HepG2 (cell line): ENCODE measurements around the gene PIAS1. TPM values are rescaled to one million over a fixed set of nuclear protein-coding genes. Genes with fewer than 3 reads are reported as not detected.

Experiments
- ATAC-seq: fragments of 200-7000 bp; cut with Tn5 transposase; 3 replicates; pipeline ENCODE4 v1.9.1; 2020; ENCODE audit warnings: mild to moderate bottlenecking, moderate library complexity
- BruUV-seq: library from RNA; stranded (reverse); fragments of 400-500 nt; replicated peaks from 2 replicates; lab custom pipeline; 2021; lab: Mats Ljungman, UMichigan
- CTCF ChIA-PET: fragments of 300-600 bp; formaldehyde crosslinking; extraction: SDS; loops from one replicate; lab custom pipeline; 2021; ENCODE audit warnings: low total read pairs, inconsistent platforms, low intra/inter-chr PET ratio; lab: Yijun Ruan, JAX
- POLR2A ChIA-PET: fragments of 350-600 bp; sonication (Branson Sonifier 250); formaldehyde crosslinking; loops from one replicate; lab custom pipeline; 2020; ENCODE audit warnings: antibody characterized with exemption, inconsistent platforms; lab: Yijun Ruan, JAX
- DNase-seq: peaks from one replicate; pipeline ENCODE4 v3.0.0-alpha.2; 2015; ENCODE audit warnings: low spot score
- FAIRE-seq: peaks from 3 replicates; lab custom pipeline; 2011; peaks lifted over from hg19 to GRCh38; lab: Jason Lieb, UNC
- H2AFZ ChIP-seq: one replicate; pipeline ENCODE4 v1.6.1; 2011; ENCODE audit warnings: low read length, inconsistent platforms
- H3K27ac ChIP-seq: fragments of 300-600 bp; 3 replicates; pipeline ENCODE4 v1.8.0; 2011; ENCODE audit warnings: mixed run types, mild to moderate bottlenecking, mixed read lengths, low read length, inconsistent platforms; ENCODE audit not compliant: insufficient read depth; ENCODE audit errors: extremely low read length
- H3K27me3 ChIP-seq, 2 experiments: fragments of 200-600 bp in 1 of 2; 2 replicates in 1 of 2; 3 replicates in 1 of 2; pipeline versions ENCODE4 v1.6.0 to v1.8.0; 2011; ENCODE audit warnings: low read length in 2 of 2, mild to moderate bottlenecking in 2 of 2, moderate library complexity in 2 of 2, inconsistent platforms in 1 of 2; ENCODE audit not compliant: insufficient read depth in 2 of 2, control insufficient read depth in 1 of 2
- H3K36me3 ChIP-seq, 2 experiments: fragments of 200-600 bp in 1 of 2; replicated peaks in 1 of 2; 2 replicates in 1 of 2; 3 replicates in 1 of 2; pipeline versions ENCODE4 v1.5.1 to v1.8.0; 2011; ENCODE audit warnings: low read length in 2 of 2, inconsistent platforms in 1 of 2; ENCODE audit not compliant: insufficient read depth in 2 of 2, control insufficient read depth in 1 of 2
- H3K4me1 ChIP-seq: 2 replicates; pipeline ENCODE4 v1.5.1; 2012; ENCODE audit warnings: low read length, inconsistent platforms; ENCODE audit not compliant: insufficient read depth
- H3K4me2 ChIP-seq: 2 replicates; pipeline ENCODE4 v1.6.0; 2011; ENCODE audit warnings: low read depth, low read length, inconsistent platforms
- H3K4me3 ChIP-seq, 3 experiments: fragments of 200-600 bp in 1 of 3; sonication (generic), shearing (Covaris generic) in 1 of 3; replicated peaks in 1 of 3; 2 replicates each; pipeline ENCODE4 v1.5.1; 2011 to 2016; ENCODE audit warnings: low read length in 3 of 3, inconsistent platforms in 2 of 3, low read depth in 2 of 3, mild to moderate bottlenecking in 2 of 3, control low read depth in 1 of 3, mixed read lengths in 1 of 3; ENCODE audit not compliant: insufficient read depth in 1 of 3
- H3K79me2 ChIP-seq: one replicate; pipeline ENCODE4 v1.6.1; 2011; ENCODE audit warnings: low read length, inconsistent platforms; ENCODE audit not compliant: insufficient read depth
- H3K9ac ChIP-seq: 2 replicates; pipeline ENCODE4 v1.6.0; 2011; ENCODE audit warnings: mild to moderate bottlenecking, low read depth, low read length, inconsistent platforms; ENCODE audit not compliant: insufficient read depth
- H3K9me3 ChIP-seq: 2 replicates; pipeline ENCODE4 v1.5.1; 2012; ENCODE audit warnings: mild to moderate bottlenecking, low read length
- H4K20me1 ChIP-seq: 2 replicates; pipeline ENCODE4 v1.6.0; 2011; ENCODE audit warnings: inconsistent platforms, mild to moderate bottlenecking, low read length, moderate library complexity; ENCODE audit not compliant: insufficient read depth
- ARNTL ChIP-seq: sonication (generic); formaldehyde crosslinking; IDR thresholded peaks from 2 replicates; pipeline ENCODE4 v1.4.0; 2020; ENCODE audit warnings: mild to moderate bottlenecking, missing genetic modification reagents
- ATAD3A ChIP-seq: sonication (generic); formaldehyde crosslinking; IDR thresholded peaks from 2 replicates; pipeline ENCODE4 v1.4.0; 2020; ENCODE audit warnings: missing genetic modification reagents
- BCL6 ChIP-seq: IDR thresholded peaks from 2 replicates; pipeline ENCODE4 v1.6.1; 2016; ENCODE audit warnings: missing genetic modification reagents, missing compliant biosample characterization
- EHMT2 ChIP-seq: fragments of 200-600 bp; sonication (generic); IDR thresholded peaks from 2 replicates; pipeline ENCODE4 v1.7.0; 2017; ENCODE audit warnings: antibody characterized with exemption, low read depth, low read length, borderline replicate concordance
- NR2C2 ChIP-seq: sonication (generic); formaldehyde crosslinking; IDR thresholded peaks from 2 replicates; pipeline ENCODE4 v1.4.0; 2020; ENCODE audit warnings: missing genetic modification reagents, mild to moderate bottlenecking, moderate library complexity, borderline replicate concordance
- POLR2G ChIP-seq: fragments of 200-400 bp; formaldehyde crosslinking; IDR thresholded peaks from 2 replicates; pipeline ENCODE4 v1.6.1; 2018; ENCODE audit warnings: mild to moderate bottlenecking, low read depth, low read length, moderate library complexity
- SIX4 ChIP-seq: sonication (generic); formaldehyde crosslinking; IDR thresholded peaks from 2 replicates; pipeline ENCODE4 v1.4.0; 2020; ENCODE audit warnings: missing genetic modification reagents
- SP140L ChIP-seq: sonication (generic); formaldehyde crosslinking; IDR thresholded peaks from 2 replicates; pipeline ENCODE4 v1.4.0; 2020; ENCODE audit warnings: missing genetic modification reagents, borderline replicate concordance
- SPEN ChIP-seq: sonication (generic); formaldehyde crosslinking; IDR thresholded peaks from 2 replicates; pipeline ENCODE4 v1.5.1; 2020; ENCODE audit warnings: low read depth, mild to moderate bottlenecking, missing genetic modification reagents
- ZNF180 ChIP-seq: sonication (generic); formaldehyde crosslinking; IDR thresholded peaks from 2 replicates; pipeline ENCODE4 v1.4.0; 2020; ENCODE audit warnings: low read depth, missing genetic modification reagents, borderline replicate concordance
- ZNF343 ChIP-seq: sonication (generic); formaldehyde crosslinking; IDR thresholded peaks from 2 replicates; pipeline ENCODE4 v1.4.0; 2020; ENCODE audit warnings: mild to moderate bottlenecking, missing genetic modification reagents
- ZNF550 ChIP-seq: sonication (generic); formaldehyde crosslinking; IDR thresholded peaks from 2 replicates; pipeline ENCODE4 v1.4.0; 2020; ENCODE audit warnings: mild to moderate bottlenecking, missing genetic modification reagents, borderline replicate concordance
- WGBS: methylation state at CpG from one replicate; pipeline ENCODE4 v1.1.6; 2017; ENCODE audit warnings: low lambda C conversion rate; 5-methylcytosine and 5-hydroxymethylcytosine counted together
- in situ Hi-C: cut with HindIII; loops from 2 replicates; pipeline ENCODE4 v1.10.0; 2017; ENCODE audit warnings: low pct_unique_long_range_greater_than_20kb; ENCODE audit not compliant: extremely low pct_ligation_motif_present
- intact Hi-C: fragments of 100-400 bp; cut with micrococcal nuclease; formaldehyde crosslinking; loops from one replicate; pipeline ENCODE4 v1.10.0; 2022; ENCODE audit not compliant: unreplicated experiment
- polyA plus RNA-seq, 8 experiments: library from polyadenylated mRNA; depleted of rRNA in 3 of 8; stranded (reverse) in 7 of 8; unstranded in 1 of 8; fragments of >200 nt; fragmentation: Illumina TruSeq in 4 of 8; extraction: Trizol in 4 of 8; gene quantifications; 2 replicates each; pipeline versions ENCODE4 v1.2.1 to v1.2.3, GENCODE V29; 2011 to 2016; ENCODE audit warnings: low read depth in 4 of 8, missing spikeins in 1 of 8, mixed read lengths in 1 of 8; ENCODE audit not compliant: insufficient read depth in 1 of 8
- total RNA-seq, 5 experiments: library from RNA; depleted of rRNA; stranded (reverse); fragments of >200 nt; fragmentation: Illumina TruSeq; extraction: Trizol; gene quantifications; 2 replicates each; pipeline ENCODE4 v1.2.3, GENCODE V29; 2016; ENCODE audit warnings: low read depth in 1 of 5
- TF ChIP-seq, protein P1 (sequence below): fragments of 450-650 bp; IDR thresholded peaks from 2 replicates; pipeline ENCODE4 v1.6.1; 2017
- TF ChIP-seq, protein P2 (sequence below): sonication (generic); formaldehyde crosslinking; IDR thresholded peaks from 2 replicates; pipeline ENCODE4 v1.4.0; 2020; ENCODE audit warnings: missing genetic modification reagents

Gene PIAS1
- total and polyA plus RNA-seq, 2 of the 13 experiments (the other 11 are each of a cell fraction or from before 2014, with no cell fraction given) = 20.7 to 33.7 TPM

DNA sequence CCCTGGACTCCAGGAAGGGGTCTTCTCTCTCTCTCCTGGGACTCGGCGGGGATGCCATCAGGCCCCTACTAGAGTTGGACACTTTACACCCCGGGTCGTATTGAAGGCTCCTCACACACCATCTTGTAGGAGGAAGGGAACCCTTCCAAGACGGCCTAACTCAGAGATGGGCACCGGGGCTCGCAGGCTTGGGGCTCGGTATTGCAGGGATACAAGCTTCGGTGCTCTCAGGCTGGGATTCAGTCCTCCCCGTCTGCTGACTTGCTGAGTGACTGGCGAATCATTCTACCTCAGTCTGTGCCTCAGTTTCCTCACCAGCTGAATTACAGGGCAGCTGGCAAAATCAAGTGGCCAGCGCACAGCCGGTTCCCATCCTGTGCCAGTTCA, 151.4 kb downstream of the PIAS1 start:
- H3K27me3 ChIP-seq = no peaks in the 10 kb centered on the region
- no peak; the same call in 2 of the 3 replicates for ATAC-seq
- no peak overlapping the region for H3K9ac ChIP-seq
- in situ Hi-C loops = no loop called here
- CTCF ChIA-PET = no interaction called here
- H3K9me3 ChIP-seq = no peaks in the 10 kb centered on the region
- TF ChIP-seq NR2C2 (CRISPR knock-in tag) = 0 out of 2 replicates have a peak, but pooled peaks have one; percentile 13
- TF ChIP-seq, protein P1, sequence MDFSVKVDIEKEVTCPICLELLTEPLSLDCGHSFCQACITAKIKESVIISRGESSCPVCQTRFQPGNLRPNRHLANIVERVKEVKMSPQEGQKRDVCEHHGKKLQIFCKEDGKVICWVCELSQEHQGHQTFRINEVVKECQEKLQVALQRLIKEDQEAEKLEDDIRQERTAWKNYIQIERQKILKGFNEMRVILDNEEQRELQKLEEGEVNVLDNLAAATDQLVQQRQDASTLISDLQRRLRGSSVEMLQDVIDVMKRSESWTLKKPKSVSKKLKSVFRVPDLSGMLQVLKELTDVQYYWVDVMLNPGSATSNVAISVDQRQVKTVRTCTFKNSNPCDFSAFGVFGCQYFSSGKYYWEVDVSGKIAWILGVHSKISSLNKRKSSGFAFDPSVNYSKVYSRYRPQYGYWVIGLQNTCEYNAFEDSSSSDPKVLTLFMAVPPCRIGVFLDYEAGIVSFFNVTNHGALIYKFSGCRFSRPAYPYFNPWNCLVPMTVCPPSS = no peak
- TF ChIP-seq SP140L (CRISPR knock-in tag) = no peak
- no peak for TF ChIP-seq BCL6 (CRISPR knock-in tag)
- TF ChIP-seq ZNF550 = no peak
- TF ChIP-seq EHMT2 = no peak
- TF ChIP-seq SIX4 (CRISPR knock-in tag) = no peak
- TF ChIP-seq ATAD3A (CRISPR knock-in tag) = no peak
- TF ChIP-seq ZNF180 (CRISPR knock-in tag) = no peak
- 0 out of 2 replicates have a peak, but pooled peaks have one; percentile 2 for TF ChIP-seq SPEN (CRISPR knock-in tag)
- 0 out of 2 replicates have a peak, but pooled peaks have one; percentile 50 for TF ChIP-seq ZNF343 (CRISPR knock-in tag)
- TF ChIP-seq, protein P2, sequence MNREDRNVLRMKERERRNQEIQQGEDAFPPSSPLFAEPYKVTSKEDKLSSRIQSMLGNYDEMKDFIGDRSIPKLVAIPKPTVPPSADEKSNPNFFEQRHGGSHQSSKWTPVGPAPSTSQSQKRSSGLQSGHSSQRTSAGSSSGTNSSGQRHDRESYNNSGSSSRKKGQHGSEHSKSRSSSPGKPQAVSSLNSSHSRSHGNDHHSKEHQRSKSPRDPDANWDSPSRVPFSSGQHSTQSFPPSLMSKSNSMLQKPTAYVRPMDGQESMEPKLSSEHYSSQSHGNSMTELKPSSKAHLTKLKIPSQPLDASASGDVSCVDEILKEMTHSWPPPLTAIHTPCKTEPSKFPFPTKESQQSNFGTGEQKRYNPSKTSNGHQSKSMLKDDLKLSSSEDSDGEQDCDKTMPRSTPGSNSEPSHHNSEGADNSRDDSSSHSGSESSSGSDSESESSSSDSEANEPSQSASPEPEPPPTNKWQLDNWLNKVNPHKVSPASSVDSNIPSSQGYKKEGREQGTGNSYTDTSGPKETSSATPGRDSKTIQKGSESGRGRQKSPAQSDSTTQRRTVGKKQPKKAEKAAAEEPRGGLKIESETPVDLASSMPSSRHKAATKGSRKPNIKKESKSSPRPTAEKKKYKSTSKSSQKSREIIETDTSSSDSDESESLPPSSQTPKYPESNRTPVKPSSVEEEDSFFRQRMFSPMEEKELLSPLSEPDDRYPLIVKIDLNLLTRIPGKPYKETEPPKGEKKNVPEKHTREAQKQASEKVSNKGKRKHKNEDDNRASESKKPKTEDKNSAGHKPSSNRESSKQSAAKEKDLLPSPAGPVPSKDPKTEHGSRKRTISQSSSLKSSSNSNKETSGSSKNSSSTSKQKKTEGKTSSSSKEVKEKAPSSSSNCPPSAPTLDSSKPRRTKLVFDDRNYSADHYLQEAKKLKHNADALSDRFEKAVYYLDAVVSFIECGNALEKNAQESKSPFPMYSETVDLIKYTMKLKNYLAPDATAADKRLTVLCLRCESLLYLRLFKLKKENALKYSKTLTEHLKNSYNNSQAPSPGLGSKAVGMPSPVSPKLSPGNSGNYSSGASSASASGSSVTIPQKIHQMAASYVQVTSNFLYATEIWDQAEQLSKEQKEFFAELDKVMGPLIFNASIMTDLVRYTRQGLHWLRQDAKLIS (CRISPR knock-in tag) = no peak
- TF ChIP-seq POLR2G = peak; percentile 6; the same call in 1 of the 2 replicates
- 0 out of 2 replicates have a peak, but pooled peaks have one; percentile 1 for TF ChIP-seq ARNTL
- TF ChIP-seq, all 625 proteins: peak for 5
- DNase-seq (no peak), FAIRE-seq (no peak)
- 0 out of 2 replicates have a peak, but pooled peaks cover 6% of the 10 kb centered on the region for H4K20me1 ChIP-seq
- H3K4me3 ChIP-seq = peak overlapping the region in 1 of 3 experiments; percentile 50; a peak in 1 of 6 replicates
- peaks cover 3% of the 10 kb centered on the region in 2 experiments; a peak in 2 of 5 replicates for H3K36me3 ChIP-seq
- H3K27ac ChIP-seq = peak overlapping the region; percentile 81
- intact Hi-C loops = no loop called here
- peaks cover 43% of the 10 kb centered on the region for H3K4me1 ChIP-seq
- H3K4me2 ChIP-seq = peak overlapping the region; percentile 71
- WGBS = 67% methylated on average over 6 of the region's 13 CpGs
- H3K79me2 ChIP-seq = no peaks in the 10 kb centered on the region
- POLR2A ChIA-PET = interaction anchor here (0.8 to 1.3 kb wide), 2 partner anchors 11 to 95 kb away, joined by 3 to 4 read pairs; no protein-coding TSS in a partner anchor
- H2AFZ ChIP-seq = no peak overlapping the region
- BruUV-seq = no TSS peak
